ENCODE data around the gene MAP2K2.
"Not testable (repeated sequence)": the region's sequence is repeated elsewhere in the genome, so short reads cannot be mapped to it uniquely, and the experiment has no call there.

Gene MAP2K2

DNA sequence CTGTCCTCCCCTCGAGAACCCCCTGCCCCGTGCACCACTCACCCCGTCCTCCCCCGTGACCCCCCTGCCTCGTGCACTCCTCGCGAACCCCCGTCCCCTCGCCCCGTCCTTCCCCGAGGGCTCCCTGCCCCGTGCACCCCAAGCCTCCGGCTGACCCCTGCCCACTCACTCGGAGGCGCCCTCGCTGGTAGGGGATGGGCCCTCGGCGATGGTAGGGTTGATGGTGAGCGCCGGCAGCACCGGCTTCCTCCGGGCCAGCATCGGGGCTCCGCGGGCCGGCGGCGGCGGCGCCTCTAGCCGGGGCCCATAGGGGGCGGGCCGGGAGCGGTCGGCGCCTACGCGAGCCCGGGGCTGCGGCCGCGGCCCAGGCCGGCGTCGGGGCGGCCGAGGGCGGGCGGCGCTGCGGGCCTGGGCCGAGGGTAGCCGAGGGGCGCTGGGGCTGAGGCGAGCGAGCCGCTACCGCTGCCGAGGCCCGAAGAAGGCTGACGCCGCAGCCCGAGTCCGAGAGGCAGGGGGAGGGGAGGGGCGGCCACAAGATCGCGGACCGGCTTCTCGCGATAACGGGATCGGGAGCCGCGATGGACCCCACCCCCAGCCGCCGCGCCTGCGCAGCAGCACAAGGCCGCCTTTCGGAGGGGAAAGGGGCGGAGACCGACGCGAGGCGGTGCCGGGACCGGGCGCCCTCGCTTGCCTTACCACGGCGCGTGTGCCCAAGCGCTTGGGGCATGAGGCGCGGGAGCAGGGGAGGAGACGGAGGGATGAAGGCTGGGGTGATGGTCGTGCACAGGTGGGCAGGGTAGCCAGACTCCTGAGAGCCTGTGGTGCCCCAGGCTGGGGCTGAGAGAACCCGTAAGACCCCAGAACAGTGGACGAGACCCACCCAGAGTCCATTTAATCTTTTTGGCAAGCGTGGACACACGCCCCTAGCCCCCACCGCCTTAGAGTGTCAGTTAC lies at the start of gene MAP2K2:
Gene MAP2K2, minus strand, starts transcription at position 508 of the 954 bp plus-strand sequence. Its CDS starts 247 bp downstream, at position 261.
- DNase-seq: peak; percentile 97

DNA sequence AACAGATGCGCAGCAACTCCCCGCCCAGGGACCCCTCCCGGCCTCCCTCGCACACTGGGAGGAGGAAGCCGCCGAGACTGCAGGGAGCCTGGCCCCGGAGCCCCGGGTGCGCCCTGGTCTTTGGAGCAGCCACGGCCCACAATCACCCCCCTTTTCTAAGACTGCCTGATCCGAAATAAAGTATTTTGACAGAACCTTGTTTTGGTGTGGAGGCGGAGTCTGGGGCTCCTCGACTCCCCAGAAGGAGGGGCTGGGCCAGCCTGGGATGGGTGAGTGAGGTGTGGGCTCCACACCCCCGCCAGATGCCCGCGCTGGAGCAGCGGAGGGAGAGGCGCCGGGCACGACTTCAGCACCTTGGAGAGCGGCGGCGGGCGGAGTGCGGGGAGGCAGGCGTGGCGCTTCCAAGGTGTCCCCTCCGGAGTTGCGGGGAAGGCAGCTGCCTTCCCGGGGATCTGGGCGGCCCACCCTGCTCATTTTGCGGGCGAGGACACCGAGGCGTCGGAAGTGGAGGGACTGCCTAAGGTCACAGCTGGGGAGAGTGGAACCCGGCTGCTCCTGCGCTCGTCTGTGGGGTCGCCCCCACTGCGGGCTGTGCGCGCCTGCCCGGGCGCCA lies 49.0 kb upstream of the MAP2K2 start:
- DNase-seq: peak; percentile 63

DNA sequence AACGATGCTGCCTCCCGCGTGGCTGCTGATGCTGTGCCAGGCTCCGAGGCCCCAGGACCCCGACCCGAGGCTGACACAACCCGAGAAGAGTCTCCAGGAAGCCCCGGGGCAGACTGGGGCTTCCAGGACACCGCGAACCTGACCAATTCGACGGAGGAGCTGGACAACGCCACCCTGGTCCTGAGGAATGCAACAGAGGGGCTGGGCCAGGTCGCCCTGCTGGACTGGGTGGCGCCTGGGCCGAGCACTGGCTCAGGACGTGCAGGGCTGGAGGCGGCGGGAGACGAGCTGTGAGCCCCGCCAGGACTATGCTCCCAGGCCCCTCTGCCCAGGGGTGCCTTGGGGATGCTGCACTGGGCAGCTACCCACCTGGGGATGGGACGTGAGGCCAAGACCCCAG lies 47.8 kb upstream of the MAP2K2 start:
- no peak for DNase-seq

DNA sequence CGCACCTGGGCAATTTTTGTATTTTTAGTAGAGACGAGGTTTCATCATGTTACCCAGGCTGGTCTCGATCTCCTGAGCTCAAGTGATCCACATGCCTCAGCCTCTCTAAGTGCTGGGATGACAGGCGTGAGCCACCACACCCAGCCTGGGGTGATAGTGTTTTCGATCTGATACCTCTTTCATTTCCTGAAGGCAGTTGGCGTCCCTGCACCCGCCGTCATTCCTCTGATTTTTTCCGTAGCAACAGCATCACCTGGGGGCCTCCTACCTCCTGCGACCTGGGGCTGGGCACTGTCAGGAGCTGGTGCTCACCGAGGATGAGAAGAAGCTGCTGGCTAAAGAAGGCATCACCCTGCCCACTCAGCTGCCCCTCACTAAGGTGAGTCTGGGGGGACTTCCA lies 40.3 kb upstream of the MAP2K2 start:
- no peak for DNase-seq

DNA sequence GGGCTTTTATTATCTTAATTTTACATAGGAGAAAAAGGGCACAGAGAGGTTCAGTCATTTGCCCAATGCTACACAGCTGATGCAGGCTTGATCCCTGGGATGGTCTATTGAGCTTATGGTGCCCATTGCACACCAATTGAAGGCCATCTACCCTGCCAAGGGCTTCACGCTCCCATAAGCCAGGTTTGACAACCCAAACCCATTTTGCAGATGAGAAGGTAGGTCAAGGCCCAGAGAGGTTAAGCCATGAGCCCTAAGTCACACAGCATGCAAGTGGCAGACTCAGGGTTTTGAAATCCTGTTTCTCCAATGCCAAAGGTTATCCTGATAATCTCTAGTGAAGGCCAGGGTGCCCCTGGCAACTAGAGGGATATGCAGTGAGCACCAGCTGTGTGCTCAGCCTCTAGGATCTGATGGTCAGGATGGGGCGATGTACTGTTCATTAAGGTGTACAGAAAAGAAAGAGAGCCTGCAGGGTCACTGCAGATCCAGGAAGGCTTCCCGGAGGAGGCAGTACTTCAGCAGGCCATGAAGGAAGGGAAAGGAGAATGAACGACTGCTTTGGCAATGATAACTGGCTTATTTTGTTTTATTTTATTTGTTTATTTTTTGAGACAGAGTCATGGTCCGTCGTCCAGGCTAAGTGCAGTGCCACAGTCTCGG lies 37.6 kb upstream of the MAP2K2 start:
- no peak for DNase-seq

DNA sequence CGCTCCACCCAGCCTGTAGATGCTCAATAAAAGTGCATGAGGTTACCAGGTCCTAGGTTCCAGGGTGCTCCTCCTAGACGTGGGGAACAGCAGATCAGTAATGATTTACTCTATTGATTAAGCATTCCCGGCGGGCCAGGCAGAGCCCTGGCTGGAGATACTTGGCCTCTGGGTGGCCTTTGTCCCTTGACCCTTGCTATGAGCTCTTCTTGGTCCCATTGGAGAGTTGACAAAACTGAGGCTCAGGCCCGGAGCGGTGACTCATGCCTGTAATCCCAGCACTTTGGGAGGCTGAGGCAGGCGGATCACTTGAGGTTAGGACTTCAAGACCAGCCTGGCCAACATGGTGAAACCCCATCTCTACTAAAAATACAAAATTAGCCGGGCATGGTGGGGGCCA lies 34.0 kb upstream of the MAP2K2 start:
- DNase-seq: not testable (repeated sequence)

DNA sequence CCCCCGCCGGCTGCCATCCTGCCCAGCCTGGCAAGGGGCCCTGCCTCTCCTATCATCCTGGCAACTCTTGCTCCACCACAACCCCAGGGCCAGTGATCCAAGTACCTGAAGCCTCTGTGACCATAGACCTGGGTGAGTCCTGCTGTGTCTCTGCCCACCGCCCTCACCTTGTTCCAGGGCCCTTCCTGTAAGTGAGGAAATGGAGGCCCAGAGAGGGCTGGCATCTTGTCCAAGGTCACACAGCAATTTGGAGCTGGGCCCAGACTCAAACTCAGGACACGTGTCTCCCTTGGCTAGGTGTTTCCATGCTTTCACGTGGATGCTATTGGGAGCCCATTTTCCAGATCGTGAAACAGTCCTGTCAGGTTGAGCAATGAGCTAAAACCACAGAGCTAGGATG lies 33.2 kb upstream of the MAP2K2 start:
- no peak for DNase-seq

DNA sequence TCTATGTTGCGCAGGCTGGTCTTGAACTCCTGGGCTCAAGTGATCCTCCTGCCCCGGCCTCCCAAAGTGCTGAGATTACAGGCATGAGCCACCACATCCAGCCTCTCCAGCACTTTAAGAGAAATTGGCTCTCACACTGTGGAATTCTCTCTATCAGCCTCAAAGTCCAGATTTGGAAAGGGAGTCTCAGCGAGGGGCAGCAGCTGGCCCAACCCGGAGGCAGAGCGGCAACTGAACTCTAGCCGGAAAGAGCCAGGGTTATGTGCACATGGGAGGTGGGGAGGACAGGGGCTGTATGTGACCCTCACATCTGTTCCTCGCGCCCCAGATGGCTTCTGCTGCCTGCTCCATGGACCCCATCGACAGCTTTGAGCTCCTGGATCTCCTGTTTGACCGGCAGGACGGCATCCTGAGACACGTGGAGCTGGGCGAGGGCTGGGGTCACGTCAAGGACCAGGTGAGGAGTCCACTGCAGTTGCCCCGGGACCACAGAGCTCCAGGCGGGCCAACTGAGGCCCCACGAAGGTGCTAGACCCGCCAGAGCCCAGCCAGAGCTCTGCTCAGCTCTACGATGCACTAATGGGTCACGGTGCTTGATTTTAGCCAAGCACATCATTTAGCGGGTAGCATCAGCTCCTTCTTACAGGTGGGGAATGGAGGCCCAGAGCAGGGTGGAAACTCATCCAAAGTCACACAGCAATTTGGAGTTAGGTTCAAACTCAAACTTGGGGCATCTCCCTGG lies 30.8 kb upstream of the MAP2K2 start:
- DNase-seq: no peak

DNA sequence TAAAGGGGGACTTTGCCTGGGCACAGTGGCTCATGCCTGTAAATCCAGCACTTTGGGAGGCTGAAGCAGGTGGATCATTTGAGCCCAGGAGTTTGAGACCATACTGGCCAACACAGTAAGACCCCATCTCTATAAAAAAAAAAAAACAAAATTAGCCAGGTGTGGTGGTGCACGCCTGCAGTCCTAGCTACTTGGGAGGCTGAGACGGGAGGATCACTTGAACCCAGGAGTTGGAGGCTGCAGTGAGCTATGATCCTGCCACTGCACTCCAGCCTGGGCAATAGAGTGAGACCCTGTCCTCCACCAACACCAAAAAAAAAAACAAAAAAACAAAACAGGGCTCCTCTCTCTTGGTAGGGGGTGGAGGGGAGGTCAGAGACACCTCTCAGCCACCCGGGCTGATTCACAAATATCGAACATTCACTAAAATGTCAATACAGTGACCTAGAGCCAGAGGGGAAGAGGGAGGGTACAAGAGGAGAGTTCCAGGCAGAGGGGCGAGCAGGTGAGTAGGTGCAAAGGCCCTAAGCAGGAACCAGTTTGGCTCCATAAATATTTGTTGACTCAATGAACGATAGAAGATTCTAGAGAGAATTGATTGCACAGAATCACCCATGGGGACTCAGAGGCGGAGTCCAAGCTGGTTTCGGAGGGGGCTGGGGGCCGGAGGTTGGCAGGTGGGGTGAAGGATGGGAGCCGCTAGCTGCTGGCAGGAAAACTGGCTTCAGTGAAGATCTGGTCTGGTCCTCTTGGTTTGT lies 28.5 kb upstream of the MAP2K2 start:
- DNase-seq: no peak

DNA sequence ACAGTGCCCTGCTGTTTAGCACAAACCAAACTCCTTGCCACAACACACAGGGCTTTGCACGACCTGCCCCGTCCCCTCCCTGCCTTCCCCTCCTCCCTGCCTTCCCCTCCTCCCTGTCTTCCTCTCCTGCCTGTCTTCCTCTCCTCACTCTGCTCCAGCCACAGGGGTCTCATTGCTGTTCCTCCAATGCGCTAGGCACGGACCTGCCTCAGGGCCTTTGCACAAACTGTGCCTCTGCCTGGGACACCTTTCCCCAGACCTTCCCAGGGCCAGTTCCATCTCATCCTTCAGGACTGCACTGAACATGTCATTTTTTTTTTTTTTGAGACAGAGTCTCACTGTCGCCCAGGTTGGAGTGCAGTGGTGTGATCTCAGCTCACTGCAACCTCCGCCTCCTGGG lies 27.7 kb upstream of the MAP2K2 start:
- DNase-seq: no peak

DNA sequence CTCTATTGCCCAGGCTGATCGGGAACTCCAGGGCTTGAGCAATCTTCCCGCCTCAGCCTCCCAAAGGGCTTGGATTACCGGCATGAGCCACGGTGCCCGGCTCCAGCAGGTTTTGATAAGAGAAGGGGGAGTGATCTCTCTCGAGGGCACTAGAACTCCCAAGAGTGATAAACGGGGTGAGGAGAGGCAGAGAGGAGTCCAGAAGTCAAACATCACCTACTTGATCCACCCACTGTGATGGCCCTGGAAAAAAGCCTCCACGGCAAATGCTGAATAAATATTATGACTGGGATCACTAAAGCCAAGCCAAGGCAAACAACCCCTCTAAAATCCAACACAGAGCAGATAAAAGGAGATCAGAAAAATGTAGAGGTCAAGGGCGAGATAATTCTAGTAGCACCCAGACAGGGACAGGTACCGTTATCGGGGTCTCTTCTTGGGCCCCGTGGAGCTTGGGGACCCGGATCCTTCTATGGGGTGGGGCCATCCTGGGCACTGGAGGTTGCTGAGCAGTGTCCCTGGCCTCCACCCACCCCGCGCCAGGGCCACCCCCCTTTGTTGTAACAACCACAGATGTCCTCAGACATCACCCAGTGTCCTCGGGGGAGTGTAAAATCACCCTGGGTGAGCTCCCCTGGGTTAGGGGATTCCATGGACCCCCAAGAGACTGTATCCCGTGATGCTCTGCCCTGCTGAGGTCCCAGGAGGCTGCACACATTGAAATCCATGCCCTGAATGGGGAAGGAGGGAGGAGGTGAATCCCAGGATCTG lies 25.8 kb upstream of the MAP2K2 start:
- DNase-seq: no peak

DNA sequence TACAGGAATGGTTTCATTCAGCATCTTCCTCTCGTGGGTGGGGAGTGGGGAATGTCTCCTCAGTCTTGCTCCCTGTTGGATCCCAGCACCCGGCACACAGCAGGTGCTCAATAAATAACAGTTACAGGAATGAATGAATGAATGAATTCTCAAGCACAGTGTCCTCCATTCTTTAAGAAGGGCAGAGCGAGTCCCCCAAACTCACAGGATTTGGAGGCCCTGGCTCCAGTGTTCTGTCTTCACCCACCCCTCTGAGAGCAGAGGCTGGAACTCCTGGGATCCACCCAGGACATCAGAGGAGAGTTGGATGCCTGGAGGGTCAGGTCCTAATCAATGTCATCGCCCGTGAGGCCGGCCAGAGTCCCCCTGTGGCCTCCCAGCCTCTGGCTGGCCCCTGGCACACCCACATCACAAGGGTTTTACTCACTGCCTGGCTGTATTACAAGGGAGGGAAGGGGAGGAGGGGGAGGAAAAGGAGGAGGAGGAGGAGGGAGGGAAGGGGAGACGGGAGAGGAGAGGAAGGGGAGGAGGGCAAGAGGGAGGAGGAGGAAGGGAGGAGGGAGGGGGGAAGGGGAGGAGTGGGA lies 20.8 kb upstream of the MAP2K2 start:
- no peak for DNase-seq

DNA sequence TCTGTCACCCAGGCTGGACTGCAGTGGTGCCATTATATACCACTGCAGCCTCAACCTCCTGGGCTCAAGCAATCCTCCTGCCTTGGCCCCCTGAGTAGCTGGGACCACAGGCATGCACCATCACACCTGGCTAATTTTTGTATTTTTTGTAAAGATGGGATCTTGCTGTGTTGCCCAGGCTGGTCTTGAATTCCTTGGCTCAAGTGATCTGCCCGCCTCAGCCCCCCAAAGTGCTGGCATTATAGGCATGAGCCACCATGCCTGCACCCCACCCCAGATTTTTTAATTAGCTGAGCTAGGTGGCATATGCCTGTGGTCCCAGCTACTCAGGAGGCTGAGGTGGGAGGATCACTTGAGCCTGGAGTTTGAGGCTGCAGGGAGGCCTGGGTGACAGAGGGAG lies 19.0 kb upstream of the MAP2K2 start:
- not testable (repeated sequence) for DNase-seq

DNA sequence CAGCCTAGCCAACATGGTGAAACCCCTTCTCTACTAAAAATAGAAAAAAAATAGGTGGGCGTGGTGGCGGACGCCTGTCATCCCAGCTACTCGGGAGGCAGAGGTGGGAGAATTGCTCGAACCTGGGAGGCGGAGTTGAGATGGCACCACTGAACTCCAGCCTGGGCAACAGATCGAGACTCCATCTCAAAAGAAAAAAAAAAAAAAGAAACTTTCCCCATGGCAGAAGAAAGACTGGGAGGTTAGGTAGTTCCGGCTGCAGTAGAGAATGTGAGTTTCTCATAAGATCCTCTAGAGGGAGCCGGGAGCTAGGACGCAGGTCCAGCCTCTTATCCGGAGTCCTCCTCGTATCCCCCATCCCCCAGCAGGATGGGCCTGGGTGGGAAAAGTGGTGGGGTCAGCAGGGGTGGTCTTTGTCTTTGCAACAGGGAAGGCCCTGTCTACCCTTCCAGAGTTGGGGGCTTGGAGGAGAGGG lies 16.4 kb upstream of the MAP2K2 start:
- DNase-seq: no peak

DNA sequence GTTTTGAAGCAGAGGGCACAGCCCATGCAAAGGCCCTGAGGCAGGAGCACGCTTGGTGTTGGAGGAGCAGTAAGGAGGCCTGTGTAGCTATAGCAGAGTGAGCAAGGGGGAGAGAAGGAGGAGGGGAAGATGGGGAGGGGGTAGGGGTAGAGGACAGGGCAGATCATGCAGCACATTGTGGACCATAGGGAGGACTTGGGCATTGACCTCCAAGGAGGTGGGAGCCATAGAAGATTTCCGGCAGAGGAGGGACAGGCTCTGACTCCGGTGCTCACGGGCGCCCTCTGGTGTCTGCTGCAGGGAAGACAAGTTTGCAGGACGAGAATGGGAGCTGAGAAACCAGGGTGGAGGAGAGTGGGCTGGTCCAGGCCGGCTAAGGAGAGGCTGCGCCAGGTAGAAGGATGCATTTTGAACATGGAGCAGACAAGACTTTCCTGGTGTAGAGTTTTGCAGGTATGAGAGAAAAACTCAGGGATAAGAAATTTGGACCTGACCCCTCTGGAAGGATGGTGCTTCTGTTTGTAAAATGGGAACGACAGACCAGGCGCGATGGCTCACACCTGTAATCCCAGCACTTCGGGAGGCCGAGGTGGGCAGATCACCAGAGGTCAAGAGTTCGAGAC lies 15.8 kb upstream of the MAP2K2 start:
- DNase-seq: peak; percentile 89

DNA sequence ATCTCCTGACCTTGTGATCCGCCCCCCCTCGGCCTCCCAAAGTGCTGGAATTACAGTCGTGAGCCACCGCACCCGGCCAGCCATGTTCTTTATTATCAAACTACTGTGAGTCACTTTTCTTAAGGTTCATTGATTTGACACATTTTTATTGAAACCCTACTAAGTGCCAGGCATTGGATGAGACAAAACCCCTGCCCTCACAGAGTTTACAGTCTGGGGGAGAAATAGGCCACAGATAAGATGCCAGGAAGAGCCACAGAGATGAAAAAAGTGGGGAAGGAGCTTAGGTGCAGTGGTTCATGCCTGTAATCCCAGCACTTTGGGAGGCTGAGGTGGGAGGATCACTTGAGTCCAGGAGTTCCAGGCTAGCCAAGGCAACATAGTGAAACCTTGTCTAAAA lies 14.5 kb upstream of the MAP2K2 start:
- DNase-seq: no peak

DNA sequence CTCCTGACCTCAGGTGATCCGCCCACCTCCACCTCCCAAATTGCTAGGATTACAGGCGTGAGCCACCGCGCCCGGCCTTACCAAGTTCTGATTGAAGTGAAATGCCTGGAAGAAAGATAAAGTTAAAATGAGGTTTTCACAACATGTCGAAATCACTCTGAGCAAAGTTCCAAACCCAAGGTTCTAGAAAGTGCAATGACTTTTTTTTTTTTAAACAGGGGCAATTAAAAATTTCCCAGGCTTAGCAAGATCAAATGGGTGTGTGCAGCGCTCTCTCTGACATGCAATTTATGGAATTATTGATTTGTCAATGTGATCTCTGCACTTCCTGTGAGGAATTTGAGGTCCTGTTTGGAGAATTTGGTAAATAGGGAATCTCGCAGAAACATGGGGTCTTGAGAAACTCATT lies 12.8 kb upstream of the MAP2K2 start:
- DNase-seq: no peak

DNA sequence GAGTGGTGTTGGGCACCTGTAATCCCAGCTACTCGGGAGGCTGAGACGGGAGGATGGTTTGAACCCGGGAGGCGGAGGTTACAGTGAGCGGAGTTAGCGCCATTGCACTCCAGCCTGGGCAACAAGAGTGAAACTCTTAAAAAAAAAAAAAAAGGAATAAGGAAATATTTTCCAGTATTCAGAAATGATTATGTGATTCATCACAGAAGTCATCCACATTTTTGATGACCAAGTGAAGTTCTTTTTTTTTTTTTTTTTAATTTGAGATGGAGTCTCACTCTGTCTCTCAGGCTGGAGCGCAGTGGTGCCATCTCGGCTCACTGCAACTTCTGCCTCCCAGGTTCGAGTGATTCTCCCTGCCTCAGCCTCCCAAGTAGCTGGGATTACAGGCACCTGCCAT lies 11.5 kb upstream of the MAP2K2 start:
- not testable (repeated sequence) for DNase-seq

DNA sequence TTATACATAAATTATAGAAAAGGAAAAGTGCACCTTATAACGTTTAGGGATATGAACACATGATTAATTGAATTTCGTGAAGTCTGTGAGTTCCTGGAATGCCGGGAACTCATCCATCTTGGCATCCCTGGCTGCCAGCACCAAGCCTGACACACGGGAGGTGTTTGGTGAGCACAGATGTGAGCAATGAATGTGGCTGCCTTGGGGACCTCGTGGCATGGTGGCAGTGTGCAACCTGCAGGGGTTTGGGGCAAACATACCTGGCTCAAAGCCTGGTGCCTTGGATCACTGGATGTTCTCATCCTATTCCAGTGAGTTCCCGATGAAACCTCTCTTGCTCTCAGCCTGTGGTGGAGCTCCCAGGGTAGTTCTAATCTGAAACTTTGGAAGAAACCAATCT lies 10.4 kb upstream of the MAP2K2 start:
- no peak for DNase-seq

DNA sequence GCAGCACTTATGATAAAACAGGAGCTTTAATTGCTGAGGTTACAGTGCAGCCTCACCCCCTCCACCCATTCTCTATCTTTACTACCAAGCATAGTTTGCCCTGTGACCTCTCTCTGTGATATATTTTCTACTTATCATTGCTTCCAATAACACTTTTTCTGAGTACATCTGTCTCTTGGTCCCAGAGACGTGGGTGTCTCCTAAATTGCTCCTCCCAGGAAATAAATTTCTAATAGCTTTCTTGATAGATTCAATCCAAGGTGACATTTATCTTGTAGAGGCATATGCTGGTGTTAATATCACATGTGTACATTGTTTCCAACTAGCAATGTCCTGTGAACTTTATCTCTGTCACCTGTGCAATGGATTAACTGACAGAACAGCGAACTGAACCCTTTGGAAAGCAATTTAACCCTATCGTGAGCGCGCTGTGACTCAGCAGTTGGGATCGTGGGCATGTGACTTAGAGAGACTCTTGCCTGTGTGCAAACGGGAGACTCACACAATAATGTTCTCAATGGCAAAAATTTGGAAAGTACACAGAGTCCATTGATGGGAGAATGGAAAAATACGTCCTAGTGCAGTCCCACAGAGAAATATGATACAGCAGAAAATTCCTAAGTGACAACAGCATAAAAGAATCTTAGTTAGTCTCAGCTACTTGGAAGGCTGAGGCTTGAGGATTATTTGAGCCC lies 7.0 kb upstream of the MAP2K2 start:
- no peak for DNase-seq

Data from activated gamma-delta T cell treated with Interleukin-2 at 50 U/mL for 16 hours (primary cell).